CD8-positive, alpha-beta memory T cell (primary cell): Measurements from ENCODE around the gene KRTAP4-9. TPM values are rescaled to one million over a fixed set of nuclear protein-coding genes. Genes with fewer than 3 reads are reported as not detected.
"Not testable (repeated sequence)": the region's sequence is repeated elsewhere in the genome, so short reads cannot be mapped to it uniquely, and the experiment has no call there.

Experiments
- CTCF ChIA-PET: fragments of 350-600 bp; sonication (Branson Sonifier 250); formaldehyde crosslinking; loops from one replicate; lab custom pipeline; 2021; ENCODE audit warnings: antibody characterized with exemption; lab: Charles Lee
- POLR2A ChIA-PET: fragments of 350-600 bp; sonication (Branson Sonifier 250); formaldehyde crosslinking; loops from one replicate; lab custom pipeline; 2021; ENCODE audit warnings: antibody characterized with exemption; lab: Charles Lee
- DNase-seq, 5 donors: peaks; one replicate each; pipeline versions ENCODE4 v3.0.0 to v3.0.0-alpha.2; 2020 to 2022; ENCODE audit warnings: mixed read lengths in 1 of 5
- H3K27ac ChIP-seq: one replicate; pipeline ENCODE4 v1.7.0; 2013; ENCODE audit warnings: low read depth, mild to moderate bottlenecking, low read length, moderate library complexity
- H3K27me3 ChIP-seq: 2 replicates; pipeline ENCODE4 v1.7.0; 2013; ENCODE audit warnings: low read length, mild to moderate bottlenecking; ENCODE audit not compliant: insufficient read depth, poor library complexity, severe bottlenecking
- H3K36me3 ChIP-seq: 2 replicates; pipeline ENCODE4 v1.7.0; 2013; ENCODE audit warnings: mild to moderate bottlenecking, low read length, moderate library complexity; ENCODE audit not compliant: insufficient read depth
- H3K4me1 ChIP-seq: 2 replicates; pipeline ENCODE4 v1.7.0; 2013; ENCODE audit warnings: mild to moderate bottlenecking, low read length, moderate library complexity; ENCODE audit not compliant: insufficient read depth
- H3K4me3 ChIP-seq: 2 replicates; pipeline ENCODE4 v1.7.0; 2013; ENCODE audit warnings: mild to moderate bottlenecking, low read length
- H3K9me3 ChIP-seq: 2 replicates; pipeline ENCODE4 v1.7.0; 2013; ENCODE audit warnings: mild to moderate bottlenecking, low read length
- H3K27ac Mint-ChIP-seq, 8 donors: one replicate each; pipeline ENCODE4 v1.8.0; 2020 to 2021; ENCODE audit warnings: mixed read lengths in 8 of 8, mild to moderate bottlenecking in 6 of 8, inconsistent platforms in 3 of 8, moderate library complexity in 3 of 8
- H3K27me3 Mint-ChIP-seq, 2 donors: one replicate each; pipeline ENCODE4 v1.8.0; 2020 to 2021; ENCODE audit warnings: mixed read lengths in 2 of 2, mild to moderate bottlenecking in 1 of 2, moderate library complexity in 1 of 2
- H3K36me3 Mint-ChIP-seq, 3 donors: one replicate each; pipeline ENCODE4 v1.8.0; 2020 to 2021; ENCODE audit warnings: mixed read lengths in 3 of 3, inconsistent platforms in 1 of 3, mild to moderate bottlenecking in 1 of 3
- H3K4me1 Mint-ChIP-seq, 3 donors: one replicate each; pipeline ENCODE4 v1.8.0; 2020 to 2021; ENCODE audit warnings: mixed read lengths in 3 of 3, inconsistent platforms in 1 of 3, mild to moderate bottlenecking in 1 of 3
- H3K4me3 Mint-ChIP-seq, 7 donors: one replicate each; pipeline ENCODE4 v1.8.0; 2020 to 2021; ENCODE audit warnings: mixed read lengths in 7 of 7, mild to moderate bottlenecking in 6 of 7, moderate library complexity in 4 of 7, inconsistent platforms in 2 of 7
- H3K9me3 Mint-ChIP-seq, 5 donors: one replicate each; pipeline ENCODE4 v1.8.0; 2020 to 2022; ENCODE audit warnings: mixed read lengths in 5 of 5, mild to moderate bottlenecking in 3 of 5, moderate library complexity in 2 of 5, inconsistent platforms in 1 of 5
- polyA plus RNA-seq: library from polyadenylated mRNA; unstranded; fragments of 300-500 nt; fragmentation: Illumina TruSeq; gene quantifications from one replicate; pipeline ENCODE4 v1.2.3, GENCODE V29; 2021
- total RNA-seq, 2 experiments: library from RNA; stranded (reverse); gene quantifications; one replicate each; pipeline ENCODE4 v1.2.3, GENCODE V29; 2021

KRTAP4-9 gene
- total and polyA plus RNA-seq, 3 experiments from 2014 or later = not detected

DNA sequence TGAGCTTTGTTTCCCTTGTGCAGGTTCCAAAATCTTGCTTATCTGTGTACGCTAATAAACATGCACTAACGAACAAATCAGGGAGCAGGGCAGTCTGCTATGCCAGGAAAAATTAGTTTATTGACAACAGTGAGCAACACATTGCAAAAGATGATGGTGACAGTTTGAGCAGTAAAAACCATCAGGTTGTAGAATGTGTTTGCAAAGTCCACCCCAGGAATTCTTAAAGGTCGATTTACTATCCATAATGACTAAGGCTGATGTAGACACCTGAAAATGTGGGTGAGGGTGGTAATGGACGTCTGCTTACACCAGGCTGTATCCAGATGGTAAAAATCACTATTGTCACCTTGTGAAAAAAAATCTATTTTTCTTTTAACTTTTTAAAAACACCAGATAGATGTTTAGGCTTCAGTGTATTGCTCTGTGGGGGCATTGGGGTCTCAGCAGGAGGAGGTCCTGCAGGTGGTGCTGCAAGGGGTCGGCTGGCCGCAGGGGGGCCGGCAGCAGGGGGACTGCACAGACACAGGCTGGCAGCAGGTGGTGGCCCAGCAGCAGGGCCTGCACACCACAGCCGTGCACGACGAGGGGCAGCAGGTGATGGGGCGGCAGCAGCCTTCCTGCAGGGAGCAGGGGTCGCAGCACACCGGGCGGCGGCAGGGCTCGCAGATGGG lies 40.0 kb upstream of the KRTAP4-9 start:
- H3K9me3 Mint-ChIP-seq, CTCF ChIA-PET, H3K36me3 Mint-ChIP-seq: not testable (repeated sequence)

DNA sequence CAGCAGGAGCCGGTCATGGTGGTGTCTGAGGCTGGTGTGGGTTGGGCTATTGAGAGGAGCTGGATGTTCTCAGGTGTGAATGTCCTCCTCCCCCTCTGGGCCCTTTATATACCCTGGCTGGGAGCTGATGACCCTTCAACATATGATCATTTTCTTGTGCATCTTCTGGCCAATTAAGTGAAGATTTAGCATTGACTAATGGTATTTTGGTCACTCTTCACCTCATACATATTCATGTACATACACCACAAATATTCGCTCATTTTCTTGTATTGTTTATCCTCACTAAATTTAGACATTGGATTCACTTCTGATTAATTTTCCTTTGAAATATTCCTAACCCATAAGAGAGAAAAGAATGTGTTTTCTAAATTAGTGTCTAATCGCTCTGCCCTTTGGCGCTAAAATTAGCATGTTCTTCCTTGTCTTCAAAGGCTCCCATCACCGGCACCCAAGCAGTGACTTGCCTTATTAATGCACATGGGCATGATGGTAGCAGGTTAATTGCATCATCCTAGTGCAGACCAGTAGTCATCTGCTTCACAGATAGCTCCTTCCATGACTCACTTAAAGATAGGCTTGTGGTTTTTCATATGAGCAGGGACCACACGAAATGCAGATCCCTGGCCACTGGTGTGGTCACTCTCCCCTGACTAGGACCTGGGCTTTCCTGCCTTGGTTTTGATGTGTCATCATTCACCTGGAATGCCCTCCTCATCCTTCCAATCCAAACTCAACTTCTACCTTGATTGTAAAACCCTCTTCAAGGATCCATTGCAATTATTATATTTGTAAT lies 39.2 kb upstream of the KRTAP4-9 start, which contains the start of gene KRTAP2-4:
Gene KRTAP2-4, minus strand, starts transcription at position 51 of the 796 bp plus-strand sequence. Its CDS starts 34 bp downstream, at position 17.
- no peaks in the 10 kb centered on the region for H3K9me3 Mint-ChIP-seq
- no peak within 1 kb of the TSS for H3K27ac ChIP-seq
- peaks cover 13 to 20% of the 10 kb centered on the region in 2 donors for H3K27me3 Mint-ChIP-seq
- POLR2A ChIA-PET = no interaction called here
- no peaks in the 10 kb centered on the region for H3K9me3 ChIP-seq
- no peak within 1 kb of the TSS for H3K4me3 ChIP-seq
- no peaks in the 10 kb centered on the region for H3K36me3 Mint-ChIP-seq
- H3K4me1 Mint-ChIP-seq = peaks cover 0 to 2% (median 0%) of the 10 kb centered on the region in 3 donors
- H3K27me3 ChIP-seq = no peaks in the 10 kb centered on the region
- H3K36me3 ChIP-seq = no peaks in the 10 kb centered on the region
- H3K4me3 Mint-ChIP-seq = no peak within 1 kb of the TSS
- CTCF ChIA-PET = no interaction called here
- H3K27ac Mint-ChIP-seq = no peak within 1 kb of the TSS
- no peak for DNase-seq
- no peaks in the 10 kb centered on the region for H3K4me1 ChIP-seq

More for the DNA sequence above, 40.0 kb upstream of the KRTAP4-9 start:
- not testable (repeated sequence) for H3K36me3 ChIP-seq, H3K27ac Mint-ChIP-seq, H3K27ac ChIP-seq, H3K4me3 Mint-ChIP-seq, H3K27me3 ChIP-seq, DNase-seq, H3K4me3 ChIP-seq, H3K9me3 ChIP-seq, H3K4me1 Mint-ChIP-seq, H3K4me1 ChIP-seq
- POLR2A ChIA-PET = interaction anchor here (0.6 kb wide), 1 partner anchor 13 kb away, joined by 6 read pairs; no protein-coding TSS in a partner anchor
- peaks cover 20 to 28% of the 10 kb centered on the region in 2 donors for H3K27me3 Mint-ChIP-seq

DNA sequence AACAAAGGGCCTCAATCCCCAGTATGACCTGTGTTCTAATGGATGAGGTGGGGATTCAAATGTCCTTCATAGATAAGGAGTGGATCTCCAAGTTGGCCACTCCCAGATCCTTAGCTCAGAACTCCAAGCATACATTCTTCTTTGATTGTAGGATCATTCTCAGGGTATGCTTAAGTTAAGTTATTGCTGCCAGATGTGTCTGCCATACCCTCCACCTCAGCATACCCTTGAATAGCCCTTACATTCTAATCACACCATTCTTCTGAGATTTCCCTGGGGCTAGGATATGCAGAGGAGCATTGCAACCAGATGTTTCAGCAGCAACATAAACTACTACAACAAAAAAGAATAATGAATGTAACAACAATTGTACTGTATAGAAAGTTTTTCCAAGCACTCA lies 37.9 kb upstream of the KRTAP4-9 start:
- Mint-ChIP-seq H3K27ac (no peak overlapping the region), H3K4me3 (no peak overlapping the region), H3K27me3 (peaks cover 5 to 13% of the 10 kb centered on the region in 2 donors), H3K4me1 (peaks cover 0 to 2% (median 0%) of the 10 kb centered on the region in 3 donors), H3K36me3 (no peaks in the 10 kb centered on the region), H3K9me3 (no peaks in the 10 kb centered on the region)
- ChIA-PET POLR2A (no interaction called here), CTCF (no interaction called here)
- H3K9me3 ChIP-seq = no peaks in the 10 kb centered on the region
- H3K4me3 ChIP-seq = no peak overlapping the region
- H3K36me3 ChIP-seq = no peaks in the 10 kb centered on the region
- H3K27ac ChIP-seq = no peak overlapping the region
- no peaks in the 10 kb centered on the region for H3K27me3 ChIP-seq
- no peak for DNase-seq
- H3K4me1 ChIP-seq = no peaks in the 10 kb centered on the region

DNA sequence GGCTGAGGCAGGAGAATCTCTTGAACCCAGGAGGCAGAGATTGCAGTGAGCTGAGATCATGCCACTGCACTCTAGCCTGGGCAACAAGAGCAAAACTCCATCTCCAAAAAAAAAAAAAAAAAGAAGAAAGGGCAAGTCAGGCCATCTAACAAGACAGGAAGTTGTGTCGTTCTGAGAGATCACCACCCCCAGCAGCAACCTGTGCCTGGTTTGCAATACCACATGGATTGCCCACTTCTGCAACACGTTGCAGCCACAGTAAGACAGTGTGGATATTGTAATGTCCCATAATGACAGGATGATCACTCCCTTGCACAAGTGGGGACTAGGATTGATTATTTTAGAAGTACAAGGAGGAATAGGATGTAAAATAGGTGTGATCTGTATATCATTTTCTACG lies 36.2 kb upstream of the KRTAP4-9 start:
- ChIA-PET CTCF (no interaction called here), POLR2A (no interaction called here)
- no peaks in the 10 kb centered on the region for H3K36me3 Mint-ChIP-seq
- H3K4me3 Mint-ChIP-seq = no peak overlapping the region
- H3K27ac ChIP-seq = no peak overlapping the region
- H3K9me3 ChIP-seq = no peaks in the 10 kb centered on the region
- no peaks in the 10 kb centered on the region for H3K27me3 ChIP-seq
- H3K27me3 Mint-ChIP-seq = peaks cover 8% of the 10 kb centered on the region in 2 donors
- H3K4me1 ChIP-seq = no peaks in the 10 kb centered on the region
- no peaks in the 10 kb centered on the region for H3K9me3 Mint-ChIP-seq
- no peak overlapping the region for H3K4me3 ChIP-seq
- H3K36me3 ChIP-seq = no peaks in the 10 kb centered on the region
- no peak for DNase-seq
- H3K27ac Mint-ChIP-seq = no peak overlapping the region
- H3K4me1 Mint-ChIP-seq = peaks cover 0 to 2% (median 0%) of the 10 kb centered on the region in 3 donors

DNA sequence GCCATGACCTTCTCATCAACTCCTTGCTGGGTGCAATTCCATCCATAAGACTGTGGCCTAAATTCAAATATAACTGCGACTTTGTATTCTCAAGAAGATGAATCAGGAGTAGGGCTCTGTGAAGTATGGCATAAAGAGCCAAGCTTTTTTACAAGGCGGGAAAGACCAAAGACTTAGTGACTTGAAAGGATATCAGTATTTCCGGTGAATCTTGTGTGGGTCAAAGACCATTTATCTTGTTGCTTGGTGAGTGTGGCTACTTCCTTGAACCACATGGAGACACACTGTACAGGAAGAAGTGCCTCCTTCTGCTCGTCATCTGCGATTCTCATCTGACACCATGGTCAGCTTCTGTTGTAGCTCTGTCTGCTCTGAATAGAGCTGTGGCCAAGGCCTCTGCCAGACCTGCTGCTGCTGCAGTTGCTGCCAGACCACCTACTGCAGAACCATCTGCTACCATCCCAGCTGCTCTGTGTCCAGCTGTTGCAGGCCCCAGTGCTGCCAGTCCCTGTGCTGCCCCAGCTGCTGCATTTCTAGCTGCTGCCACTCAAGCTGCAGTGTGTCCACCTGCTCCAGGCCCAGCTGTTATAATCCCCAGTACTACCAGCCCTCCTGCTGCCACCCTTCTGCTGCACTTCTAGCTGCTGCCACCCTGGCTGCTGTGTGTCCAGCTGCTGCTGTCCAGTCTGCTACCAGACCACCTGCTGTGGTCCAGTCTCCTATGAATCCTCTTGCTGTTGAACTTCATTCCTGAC lies 33.4 kb upstream of the KRTAP4-9 start:
- Mint-ChIP-seq H3K27ac (no peak overlapping the region), H3K36me3 (no peaks in the 10 kb centered on the region), H3K9me3 (no peaks in the 10 kb centered on the region), H3K27me3 (peaks cover 17 to 20% of the 10 kb centered on the region in 2 donors), H3K4me1 (peaks cover 0 to 2% (median 0%) of the 10 kb centered on the region in 3 donors), H3K4me3 (no peak overlapping the region)
- Histone ChIP-seq H3K27ac (no peak overlapping the region), H3K4me1 (no peaks in the 10 kb centered on the region), H3K27me3 (peaks cover 2% of the 10 kb centered on the region), H3K4me3 (no peak overlapping the region), H3K36me3 (no peaks in the 10 kb centered on the region), H3K9me3 (no peaks in the 10 kb centered on the region)
- POLR2A ChIA-PET = no interaction called here
- CTCF ChIA-PET = interaction anchor here (1.5 kb wide), 1 partner anchor 577 kb away, joined by 4 read pairs; no protein-coding TSS in a partner anchor
- DNase-seq = no peak

DNA sequence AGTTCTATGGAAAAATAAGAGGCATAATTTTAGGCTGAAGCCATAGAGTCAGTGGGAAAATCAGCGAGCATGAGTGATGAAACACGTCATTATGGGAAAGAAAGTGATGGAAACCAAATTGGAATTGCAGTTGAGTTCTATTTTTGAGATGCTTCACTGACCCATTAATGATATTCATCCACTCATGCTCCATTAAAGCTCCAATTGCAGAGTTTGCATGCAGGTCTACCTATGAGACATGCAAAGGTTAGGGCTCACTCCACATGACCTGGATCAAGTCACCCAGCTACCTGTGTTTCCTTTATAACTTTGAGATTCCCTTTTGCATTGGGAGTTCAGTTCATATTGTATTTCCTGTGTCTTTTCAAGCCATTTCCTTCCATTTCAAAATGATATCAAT lies 31.5 kb upstream of the KRTAP4-9 start:
- H3K4me1 Mint-ChIP-seq = peaks cover 0 to 2% (median 0%) of the 10 kb centered on the region in 3 donors
- no peaks in the 10 kb centered on the region for H3K9me3 Mint-ChIP-seq
- no peak overlapping the region for H3K4me3 Mint-ChIP-seq
- no peaks in the 10 kb centered on the region for H3K36me3 ChIP-seq
- no peak overlapping the region for H3K27ac ChIP-seq
- peaks cover 20 to 33% of the 10 kb centered on the region in 2 donors for H3K27me3 Mint-ChIP-seq
- ChIA-PET POLR2A (no interaction called here), CTCF (no interaction called here)
- peaks cover 7% of the 10 kb centered on the region for H3K27me3 ChIP-seq
- H3K4me3 ChIP-seq = no peak overlapping the region
- H3K36me3 Mint-ChIP-seq = no peaks in the 10 kb centered on the region
- no peaks in the 10 kb centered on the region for H3K9me3 ChIP-seq
- DNase-seq = no peak
- H3K27ac Mint-ChIP-seq = no peak overlapping the region
- H3K4me1 ChIP-seq = no peaks in the 10 kb centered on the region

DNA sequence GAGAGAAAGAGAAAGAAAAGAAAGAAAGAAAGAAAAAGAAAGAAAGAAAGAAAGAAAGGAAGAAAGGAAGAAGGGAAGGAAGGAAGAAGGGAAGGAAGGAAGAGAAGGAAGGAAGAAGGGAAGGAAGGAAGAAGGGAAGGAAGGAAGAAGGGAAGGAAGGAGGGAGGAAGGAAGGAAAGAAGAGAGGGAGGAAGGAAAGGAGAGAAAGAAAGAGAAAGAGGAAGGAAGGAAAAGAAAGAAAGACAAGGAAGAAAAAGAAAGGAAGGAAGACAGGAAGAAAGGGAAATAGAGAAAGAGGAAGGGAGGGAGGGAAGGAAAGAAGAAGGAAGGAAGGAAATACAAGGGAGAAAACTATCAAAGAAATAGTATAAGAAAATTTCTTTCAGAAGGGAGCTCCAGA lies 28.4 kb upstream of the KRTAP4-9 start:
- Mint-ChIP-seq H3K36me3 (no peaks in the 10 kb centered on the region), H3K4me1 (no peaks in the 10 kb centered on the region), H3K27me3 (peaks cover 22 to 49% of the 10 kb centered on the region in 2 donors), H3K4me3 (no peak overlapping the region), H3K27ac (no peak overlapping the region), H3K9me3 (no peaks in the 10 kb centered on the region)
- ChIA-PET CTCF (no interaction called here), POLR2A (no interaction called here)
- H3K4me3 ChIP-seq = no peak overlapping the region
- no peak overlapping the region for H3K27ac ChIP-seq
- no peak for DNase-seq
- no peaks in the 10 kb centered on the region for H3K9me3 ChIP-seq
- no peaks in the 10 kb centered on the region for H3K4me1 ChIP-seq
- no peaks in the 10 kb centered on the region for H3K36me3 ChIP-seq
- H3K27me3 ChIP-seq = peaks cover 7% of the 10 kb centered on the region

DNA sequence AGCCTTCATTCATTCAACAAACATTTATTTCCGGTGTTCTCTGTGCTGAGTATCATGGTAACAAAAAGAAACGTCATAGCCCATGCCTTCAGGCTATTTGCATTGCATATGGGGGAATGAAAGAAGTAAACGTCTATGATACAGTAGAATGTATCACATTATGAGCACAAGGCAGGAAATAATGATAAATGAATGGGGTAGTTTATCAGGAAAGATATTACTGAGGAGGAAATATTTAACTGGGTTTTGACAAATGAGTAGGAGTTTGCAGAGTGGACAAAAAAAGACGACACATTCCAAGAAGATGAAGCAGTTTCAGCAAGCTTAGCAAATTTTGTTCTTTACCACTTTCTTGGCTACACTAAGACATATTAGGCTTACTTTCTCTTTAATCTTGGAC lies 22.6 kb upstream of the KRTAP4-9 start:
- no peaks in the 10 kb centered on the region for H3K4me1 ChIP-seq
- H3K36me3 ChIP-seq = no peaks in the 10 kb centered on the region
- no peaks in the 10 kb centered on the region for H3K36me3 Mint-ChIP-seq
- no peaks in the 10 kb centered on the region for H3K27me3 ChIP-seq
- CTCF ChIA-PET = no interaction called here
- no peaks in the 10 kb centered on the region for H3K4me1 Mint-ChIP-seq
- no peak overlapping the region for H3K27ac ChIP-seq
- DNase-seq = no peak
- H3K27me3 Mint-ChIP-seq = peaks cover 11 to 35% of the 10 kb centered on the region in 2 donors
- H3K9me3 Mint-ChIP-seq = no peaks in the 10 kb centered on the region
- H3K4me3 ChIP-seq = no peak overlapping the region
- POLR2A ChIA-PET = no interaction called here
- H3K27ac Mint-ChIP-seq = no peak overlapping the region
- H3K9me3 ChIP-seq = no peaks in the 10 kb centered on the region
- no peak overlapping the region for H3K4me3 Mint-ChIP-seq
